Neural cell (in vitro differentiated cells): ENCODE results near the gene SLC30A7.

Experiments
- EP300 ChIP-seq: fragments of 450-650 bp; conservative IDR thresholded peaks from 2 replicates; pipeline ENCODE4 v1.6.1; 2014; ENCODE audit warnings: antibody characterized with exemption, mild to moderate bottlenecking, moderate library complexity; ENCODE audit not compliant: poor library complexity, severe bottlenecking
- EZH2 ChIP-seq: fragments of 200-600, 300-800 bp; shearing (Covaris generic), sonication (generic); IDR thresholded peaks from 2 replicates; pipeline ENCODE4 v1.6.1; 2014; ENCODE audit warnings: antibody characterized with exemption, low read length, borderline replicate concordance, mild to moderate bottlenecking; ENCODE audit not compliant: insufficient read depth, poor library complexity, severe bottlenecking
- MXI1 ChIP-seq: fragments of 450-650 bp; conservative IDR thresholded peaks from 2 replicates; pipeline ENCODE4 v1.6.1; 2014; ENCODE audit warnings: antibody characterized with exemption, mild to moderate bottlenecking; ENCODE audit not compliant: poor library complexity, severe bottlenecking
- RAD21 ChIP-seq: fragments of 450-650 bp; conservative IDR thresholded peaks from 2 replicates; pipeline ENCODE4 v1.6.1; 2014; ENCODE audit warnings: antibody characterized with exemption, mild to moderate bottlenecking, moderate library complexity
- SMC3 ChIP-seq: fragments of 450-650 bp; conservative IDR thresholded peaks from 2 replicates; pipeline ENCODE4 v1.6.1; 2014; ENCODE audit warnings: antibody characterized with exemption, mild to moderate bottlenecking, moderate library complexity; ENCODE audit not compliant: poor library complexity
- TAF1 ChIP-seq: IDR thresholded peaks from 2 replicates; pipeline ENCODE4 v1.6.1; 2012; ENCODE audit warnings: low read depth
- TF ChIP-seq, protein P1 (sequence below): fragments of 450-650 bp; IDR thresholded peaks from 2 replicates; pipeline ENCODE4 v1.5.1; 2014; ENCODE audit warnings: antibody characterized with exemption, mild to moderate bottlenecking, moderate library complexity; ENCODE audit not compliant: poor library complexity, severe bottlenecking
- TF ChIP-seq, protein P2 (sequence below): IDR thresholded peaks from 2 replicates; pipeline ENCODE4 v1.6.1; 2012; ENCODE audit warnings: borderline replicate concordance

DNA sequence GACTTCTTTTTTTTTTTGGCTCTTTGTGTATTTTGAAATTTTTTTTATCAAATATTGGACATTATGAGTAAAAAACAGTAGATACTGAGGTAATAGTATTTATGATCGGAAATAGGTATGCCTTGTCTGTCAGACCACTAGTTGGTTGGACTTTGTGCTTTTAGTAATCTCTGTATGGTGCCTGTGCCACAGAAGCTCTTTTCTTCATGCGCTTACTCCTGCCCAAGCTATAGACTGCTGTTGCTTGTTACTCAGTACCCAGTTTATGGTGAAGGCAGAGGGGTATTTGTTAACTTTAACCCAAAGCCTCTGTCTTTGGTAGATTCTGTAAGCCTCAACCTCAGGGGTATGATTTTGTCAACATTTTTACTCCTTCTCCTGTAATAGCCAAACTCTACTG lies 8.6 kb downstream of the SLC30A7 start:
- TF ChIP-seq, protein P1, sequence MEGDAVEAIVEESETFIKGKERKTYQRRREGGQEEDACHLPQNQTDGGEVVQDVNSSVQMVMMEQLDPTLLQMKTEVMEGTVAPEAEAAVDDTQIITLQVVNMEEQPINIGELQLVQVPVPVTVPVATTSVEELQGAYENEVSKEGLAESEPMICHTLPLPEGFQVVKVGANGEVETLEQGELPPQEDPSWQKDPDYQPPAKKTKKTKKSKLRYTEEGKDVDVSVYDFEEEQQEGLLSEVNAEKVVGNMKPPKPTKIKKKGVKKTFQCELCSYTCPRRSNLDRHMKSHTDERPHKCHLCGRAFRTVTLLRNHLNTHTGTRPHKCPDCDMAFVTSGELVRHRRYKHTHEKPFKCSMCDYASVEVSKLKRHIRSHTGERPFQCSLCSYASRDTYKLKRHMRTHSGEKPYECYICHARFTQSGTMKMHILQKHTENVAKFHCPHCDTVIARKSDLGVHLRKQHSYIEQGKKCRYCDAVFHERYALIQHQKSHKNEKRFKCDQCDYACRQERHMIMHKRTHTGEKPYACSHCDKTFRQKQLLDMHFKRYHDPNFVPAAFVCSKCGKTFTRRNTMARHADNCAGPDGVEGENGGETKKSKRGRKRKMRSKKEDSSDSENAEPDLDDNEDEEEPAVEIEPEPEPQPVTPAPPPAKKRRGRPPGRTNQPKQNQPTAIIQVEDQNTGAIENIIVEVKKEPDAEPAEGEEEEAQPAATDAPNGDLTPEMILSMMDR = no peak
- TF ChIP-seq EZH2 = no peak
- TF ChIP-seq TAF1 = no peak
- TF ChIP-seq SMC3 = no peak
- TF ChIP-seq MXI1 = no peak
- no peak for TF ChIP-seq RAD21
- no peak for TF ChIP-seq EP300
- TF ChIP-seq, protein P2, sequence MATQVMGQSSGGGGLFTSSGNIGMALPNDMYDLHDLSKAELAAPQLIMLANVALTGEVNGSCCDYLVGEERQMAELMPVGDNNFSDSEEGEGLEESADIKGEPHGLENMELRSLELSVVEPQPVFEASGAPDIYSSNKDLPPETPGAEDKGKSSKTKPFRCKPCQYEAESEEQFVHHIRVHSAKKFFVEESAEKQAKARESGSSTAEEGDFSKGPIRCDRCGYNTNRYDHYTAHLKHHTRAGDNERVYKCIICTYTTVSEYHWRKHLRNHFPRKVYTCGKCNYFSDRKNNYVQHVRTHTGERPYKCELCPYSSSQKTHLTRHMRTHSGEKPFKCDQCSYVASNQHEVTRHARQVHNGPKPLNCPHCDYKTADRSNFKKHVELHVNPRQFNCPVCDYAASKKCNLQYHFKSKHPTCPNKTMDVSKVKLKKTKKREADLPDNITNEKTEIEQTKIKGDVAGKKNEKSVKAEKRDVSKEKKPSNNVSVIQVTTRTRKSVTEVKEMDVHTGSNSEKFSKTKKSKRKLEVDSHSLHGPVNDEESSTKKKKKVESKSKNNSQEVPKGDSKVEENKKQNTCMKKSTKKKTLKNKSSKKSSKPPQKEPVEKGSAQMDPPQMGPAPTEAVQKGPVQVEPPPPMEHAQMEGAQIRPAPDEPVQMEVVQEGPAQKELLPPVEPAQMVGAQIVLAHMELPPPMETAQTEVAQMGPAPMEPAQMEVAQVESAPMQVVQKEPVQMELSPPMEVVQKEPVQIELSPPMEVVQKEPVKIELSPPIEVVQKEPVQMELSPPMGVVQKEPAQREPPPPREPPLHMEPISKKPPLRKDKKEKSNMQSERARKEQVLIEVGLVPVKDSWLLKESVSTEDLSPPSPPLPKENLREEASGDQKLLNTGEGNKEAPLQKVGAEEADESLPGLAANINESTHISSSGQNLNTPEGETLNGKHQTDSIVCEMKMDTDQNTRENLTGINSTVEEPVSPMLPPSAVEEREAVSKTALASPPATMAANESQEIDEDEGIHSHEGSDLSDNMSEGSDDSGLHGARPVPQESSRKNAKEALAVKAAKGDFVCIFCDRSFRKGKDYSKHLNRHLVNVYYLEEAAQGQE = no peak
